HG03280 (cell line): ENCODE results near the gene STARD13.

Experiments used
- ATAC-seq: cut with Tn5 transposase; IDR thresholded peaks from one replicate; pipeline ENCODE4 v1.9.1; 2021; ENCODE audit warnings: mild to moderate bottlenecking, moderate library complexity; ENCODE audit not compliant: unreplicated experiment

Gene STARD13

DNA sequence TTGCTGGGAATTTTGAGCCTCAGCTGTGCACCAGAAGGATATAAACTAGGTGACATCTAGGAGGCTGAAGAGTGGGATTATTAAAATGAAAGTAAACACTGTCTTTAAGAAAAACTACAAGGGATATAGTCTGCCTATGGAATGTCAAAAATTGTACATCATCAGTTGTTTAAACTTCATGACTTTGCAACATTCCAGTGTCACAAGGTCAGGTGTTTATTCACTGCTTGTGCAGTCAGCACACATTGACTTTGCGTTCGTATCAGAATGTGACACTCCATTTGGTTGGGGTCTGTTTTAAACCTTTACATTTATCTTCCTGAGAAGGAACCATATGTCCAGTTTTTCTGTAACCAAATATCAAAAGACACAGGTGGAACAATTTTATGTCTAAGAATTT lies 183.7 kb downstream of the STARD13 start:
- no peak for ATAC-seq

DNA sequence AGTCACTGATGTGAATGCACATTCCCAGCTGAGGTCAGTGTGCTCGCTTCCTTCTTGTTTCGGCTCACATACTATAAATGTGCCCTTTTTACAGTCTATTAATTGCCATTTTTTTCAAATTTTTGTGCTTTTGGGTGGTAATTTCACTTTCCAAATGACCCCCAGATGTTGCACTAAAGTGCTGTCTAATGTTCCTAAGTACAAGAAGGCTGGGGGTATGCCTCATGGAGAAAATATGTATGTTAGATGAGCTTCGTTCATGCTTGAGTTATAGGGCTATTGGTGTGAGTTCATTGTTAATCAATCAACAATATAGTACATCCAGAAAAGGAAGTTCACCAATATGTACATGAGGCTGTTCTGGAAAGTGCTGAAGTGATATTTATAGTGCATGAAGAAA lies 184.7 kb downstream of the STARD13 start:
- ATAC-seq, result no peak

DNA sequence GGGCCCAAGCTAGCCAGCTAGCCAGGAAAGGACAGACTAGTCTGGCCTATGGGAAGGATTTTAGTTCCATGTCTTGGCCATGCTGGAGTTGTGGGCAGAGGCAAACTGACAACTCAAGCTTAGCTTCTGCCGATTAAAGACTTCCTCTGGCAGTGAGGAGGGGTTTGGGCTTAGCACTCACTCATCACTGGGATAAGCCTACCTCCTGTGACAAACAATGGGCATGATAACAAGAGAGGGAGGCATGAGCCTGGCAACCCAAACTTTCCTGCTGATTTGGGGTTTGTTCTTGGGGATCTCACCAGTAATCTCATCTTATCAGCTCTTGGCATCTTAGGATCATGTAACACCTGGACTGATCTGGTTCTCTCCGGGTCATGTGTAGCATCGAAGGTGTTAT lies 185.7 kb downstream of the STARD13 start:
- ATAC-seq, result no peak

DNA sequence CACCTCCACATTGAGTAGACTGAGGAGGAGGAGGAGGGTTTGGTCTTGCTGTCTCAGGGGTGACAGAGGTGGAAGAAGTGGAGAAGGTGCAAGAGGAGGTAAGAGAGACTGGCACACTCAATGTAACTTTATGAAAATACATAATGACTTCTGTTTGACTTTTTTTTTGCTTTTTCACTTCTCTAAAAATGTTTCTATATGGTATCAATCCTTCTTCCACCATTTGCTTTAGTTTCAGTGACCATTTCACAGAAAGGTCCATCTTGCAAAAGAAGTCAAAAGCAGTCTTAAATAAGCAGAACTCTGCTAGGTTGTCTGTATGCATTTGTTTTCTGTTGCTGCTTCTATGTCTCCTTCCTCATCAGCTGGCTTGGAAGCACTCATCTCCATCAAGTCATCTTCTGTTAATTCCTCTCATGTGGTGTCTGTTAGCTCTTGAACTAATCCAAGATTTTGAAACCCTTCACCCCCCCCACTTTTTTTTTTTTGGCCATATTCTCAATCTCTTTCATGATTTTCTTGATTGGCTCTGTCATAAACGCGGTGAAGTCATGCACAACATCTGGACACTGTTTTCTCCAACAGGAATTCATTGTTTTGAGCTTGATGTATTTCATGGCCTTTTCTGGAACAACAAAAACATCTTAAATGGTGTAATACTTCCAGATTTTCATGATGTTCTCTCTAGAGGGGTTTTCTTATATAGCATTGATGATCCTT lies 188.5 kb downstream of the STARD13 start:
- no peak for ATAC-seq

DNA sequence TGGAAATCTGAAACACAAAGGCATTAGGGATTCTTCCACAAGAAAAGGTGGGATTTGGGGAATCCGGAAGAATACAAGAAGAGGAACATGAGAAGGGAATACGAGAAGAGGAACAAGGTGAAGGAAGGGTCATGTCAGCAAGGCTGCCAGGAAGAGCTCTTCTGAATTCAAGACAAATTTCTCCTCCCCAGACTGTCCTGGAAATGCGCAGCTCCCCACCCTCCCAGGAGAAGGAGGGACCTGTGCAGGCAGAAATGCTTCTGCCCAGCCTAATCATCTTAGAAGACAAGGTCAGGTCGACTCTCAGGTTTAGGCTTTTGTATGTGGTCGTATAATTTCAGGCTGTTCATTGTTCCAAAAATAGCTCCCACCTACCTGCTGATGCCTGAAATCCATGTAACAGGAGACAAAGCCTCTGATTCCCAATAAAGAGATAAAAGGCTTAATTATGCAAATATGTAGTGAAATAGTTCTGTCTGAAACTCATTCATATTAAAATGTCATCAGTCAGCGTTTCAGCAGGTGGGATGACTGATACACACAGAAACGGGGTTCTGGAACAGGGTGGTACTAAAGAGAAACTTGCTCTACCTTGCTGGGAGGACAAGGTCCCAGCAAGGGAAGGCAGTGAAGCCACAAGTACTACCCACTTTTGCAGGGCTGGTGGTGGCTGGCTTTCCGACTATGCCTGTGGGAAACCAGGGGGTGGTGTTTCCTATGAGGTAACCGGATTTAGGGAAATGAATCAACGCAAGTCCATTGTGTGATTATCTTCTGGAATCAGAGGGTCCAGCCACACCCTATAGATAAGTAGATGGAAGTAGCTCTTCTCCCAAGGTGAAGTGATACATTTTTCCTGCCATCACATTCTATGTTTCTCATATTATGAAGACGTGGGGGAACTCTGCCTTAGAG lies 193.2 kb downstream of the STARD13 start:
- no peak for ATAC-seq

DNA sequence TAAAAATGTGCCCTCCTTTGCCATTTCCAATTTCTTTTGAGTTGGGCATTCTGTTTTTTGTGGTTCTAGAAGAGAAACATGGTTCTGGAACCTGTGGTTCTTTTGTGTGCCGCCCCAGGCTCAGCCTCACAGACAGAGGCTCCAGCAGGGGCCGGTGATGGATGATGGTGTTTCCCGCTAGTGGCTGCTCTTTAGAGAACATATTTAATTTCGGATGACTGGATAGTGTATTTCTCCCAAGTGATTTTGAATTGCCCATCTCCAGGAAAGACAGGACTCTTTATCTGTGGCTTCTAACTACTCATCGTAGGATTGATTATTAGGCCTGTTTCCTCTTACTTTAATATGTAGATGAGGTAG lies 194.2 kb downstream of the STARD13 start:
- no peak for ATAC-seq

DNA sequence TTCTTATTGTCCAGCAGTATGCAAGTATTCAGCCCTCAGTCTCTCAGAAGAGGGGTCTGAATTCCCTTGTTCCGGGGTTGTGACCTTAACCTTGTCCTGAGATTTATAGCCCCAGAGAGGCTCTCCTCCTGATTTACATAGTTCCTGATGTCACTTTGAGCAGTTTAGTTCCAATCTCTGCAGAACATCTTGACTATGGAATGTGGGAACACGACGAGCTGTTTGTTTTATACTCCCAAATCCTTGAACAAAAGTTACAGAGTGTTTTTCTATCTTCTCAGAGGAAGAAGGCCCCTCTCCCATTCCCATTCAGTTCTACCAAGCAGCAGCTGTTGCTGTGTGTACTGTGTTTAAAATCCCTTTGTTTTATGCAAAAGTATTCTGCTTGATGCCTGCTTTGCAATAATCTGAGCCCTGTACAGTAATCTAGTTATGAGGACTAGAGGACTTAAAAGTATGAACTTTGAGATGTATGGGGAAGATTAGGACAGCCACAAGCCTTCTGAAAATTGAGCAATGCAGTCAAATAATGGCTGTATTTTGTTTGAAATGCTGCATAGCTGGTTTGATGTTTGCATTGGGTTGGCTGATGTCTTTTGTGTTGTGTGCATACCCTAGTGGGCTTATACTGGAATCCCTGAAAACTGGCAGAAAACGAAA lies 194.7 kb downstream of the STARD13 start:
- no peak for ATAC-seq

DNA sequence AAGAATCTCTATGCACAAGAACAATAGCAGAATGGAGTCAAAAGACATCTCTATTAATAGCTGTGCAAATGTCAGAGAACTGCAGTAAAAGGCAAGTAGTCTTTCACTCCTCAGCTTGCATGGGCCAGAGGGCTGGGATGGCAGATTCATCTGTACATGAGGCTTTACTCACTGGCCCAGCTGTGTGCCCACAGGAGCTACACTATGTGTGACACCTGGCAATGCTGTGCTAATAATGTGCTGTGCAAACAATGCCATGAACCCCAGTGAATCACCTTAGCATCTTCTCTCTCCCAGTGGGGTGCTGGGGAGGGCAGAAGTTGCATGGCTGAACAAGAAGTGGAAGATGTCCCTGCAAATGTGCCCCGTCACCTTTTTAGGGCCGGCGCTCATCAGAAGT lies 196.2 kb downstream of the STARD13 start:
- no peak for ATAC-seq

DNA sequence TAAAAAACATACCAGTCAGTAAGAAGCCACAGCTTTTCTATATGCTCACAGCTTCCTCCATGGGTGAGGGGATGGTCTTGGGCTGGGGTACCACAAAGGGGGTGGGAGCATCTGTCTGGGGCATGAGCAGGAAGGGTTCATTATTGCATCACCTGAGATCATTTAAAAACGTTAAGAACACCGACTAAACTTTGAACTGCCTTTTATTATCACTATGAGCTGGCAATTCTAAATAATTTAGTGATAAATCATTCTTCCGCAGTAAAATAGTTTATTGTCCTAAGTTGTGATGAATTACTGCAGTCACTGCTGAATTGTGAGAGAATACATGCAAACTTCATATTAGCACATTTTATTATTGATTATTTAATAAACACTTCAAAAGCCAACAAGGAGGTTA lies 197.8 kb downstream of the STARD13 start:
- no peak for ATAC-seq

DNA sequence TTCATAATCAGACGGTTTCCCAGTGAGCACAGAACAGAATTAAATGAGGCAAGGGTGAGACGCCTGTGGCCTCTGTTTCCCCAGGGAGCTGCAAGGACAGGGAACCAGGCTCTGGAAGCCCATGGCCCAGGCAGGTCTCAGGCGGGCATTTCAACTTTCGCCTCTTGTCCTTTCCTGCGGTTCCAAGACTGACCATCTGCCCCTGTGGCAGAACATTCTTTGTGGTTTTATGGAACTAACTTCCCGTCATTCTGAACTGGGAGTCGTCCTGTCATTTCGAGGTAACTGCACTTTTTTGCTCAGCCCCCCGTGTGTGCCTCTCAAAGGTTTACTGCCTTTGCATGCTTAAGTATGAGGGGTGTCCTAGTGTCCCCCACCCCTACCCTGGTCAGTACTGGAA lies 198.5 kb downstream of the STARD13 start:
- ATAC-seq, result no peak

DNA sequence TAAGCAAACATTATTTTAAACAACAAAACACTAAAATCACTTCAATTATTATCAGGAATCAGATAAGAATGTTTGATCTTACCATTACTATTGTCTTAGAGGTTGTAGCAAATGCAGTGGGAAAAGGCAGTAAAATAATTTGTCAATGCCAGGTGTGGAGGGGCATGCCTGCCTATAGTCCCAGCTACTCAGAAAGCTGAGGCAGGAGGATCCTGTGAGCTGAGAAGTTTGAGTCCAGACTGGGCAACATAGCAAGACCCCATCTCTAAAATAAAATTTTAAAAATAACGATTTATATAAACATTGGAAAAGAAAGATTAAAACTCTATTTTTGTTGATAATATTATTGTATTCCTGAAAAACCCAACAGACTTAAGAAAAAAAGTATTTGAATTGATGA lies 202.5 kb downstream of the STARD13 start:
- ATAC-seq, result no peak

DNA sequence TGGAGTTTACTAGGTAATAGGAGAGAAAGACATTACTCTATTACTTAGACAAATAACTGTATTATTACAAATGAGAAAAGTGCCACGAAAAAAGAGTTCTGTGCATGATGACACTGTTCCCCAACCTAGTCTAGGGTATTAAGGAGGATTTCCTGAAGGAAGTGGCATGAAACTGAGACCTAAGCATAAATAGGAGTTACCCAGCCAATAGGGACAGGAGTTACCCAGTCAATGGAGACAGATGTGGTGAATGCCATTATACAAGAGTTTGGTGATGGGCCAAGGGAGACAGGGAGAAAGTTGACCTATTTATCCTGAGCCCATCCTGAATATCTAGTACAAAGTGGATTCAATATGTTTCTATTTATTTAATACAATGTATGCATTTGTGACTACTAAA lies 203.9 kb downstream of the STARD13 start:
- ATAC-seq, result no peak

DNA sequence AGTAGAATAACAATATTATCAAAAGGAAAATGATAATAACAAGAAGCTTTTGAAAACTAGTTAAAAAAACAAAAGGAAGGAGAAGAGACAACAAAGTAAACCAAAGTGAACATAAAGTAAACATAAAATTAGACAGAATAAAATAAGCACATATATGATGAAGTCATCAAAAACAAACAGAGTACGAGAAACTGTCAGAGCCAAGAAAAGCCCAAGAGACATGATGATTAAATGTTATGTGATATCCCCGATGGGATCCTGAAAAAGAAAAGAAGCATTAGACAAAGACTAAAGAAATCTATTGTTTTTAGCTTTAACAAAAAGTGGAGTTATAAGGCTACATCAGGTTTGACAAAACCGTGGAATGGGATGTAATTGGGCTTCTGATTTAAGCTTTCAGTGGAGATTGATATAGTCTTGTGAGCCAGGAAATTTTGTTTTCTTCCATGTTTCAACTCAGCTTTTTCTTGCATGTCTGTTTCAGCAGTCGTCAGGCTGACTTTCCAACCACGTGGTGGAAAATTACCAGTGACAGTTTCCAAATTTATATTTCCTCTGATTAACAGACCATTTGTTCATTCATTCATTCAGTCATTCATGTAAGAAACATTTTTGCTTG lies 204.5 kb downstream of the STARD13 start:
- ATAC-seq, result no peak

DNA sequence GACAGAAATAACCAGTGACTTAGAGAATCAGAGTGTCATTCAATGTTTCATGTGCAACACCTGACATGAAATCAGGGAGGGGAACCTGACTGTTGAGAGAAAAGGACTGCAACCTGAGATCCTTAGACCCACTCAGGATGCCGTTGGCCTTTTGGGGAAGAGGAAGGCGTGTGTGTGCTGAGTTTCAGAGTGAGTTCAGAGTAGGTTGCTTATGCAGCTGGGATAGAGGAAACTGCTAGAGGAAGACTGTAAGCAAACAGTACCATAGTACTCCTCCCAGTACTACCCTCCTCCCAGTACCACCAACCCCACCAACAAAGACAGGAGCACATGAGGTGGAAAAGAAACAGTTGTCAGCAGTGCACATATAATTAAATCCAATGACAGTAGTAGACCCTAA lies 205.6 kb downstream of the STARD13 start:
- ATAC-seq, result no peak

DNA sequence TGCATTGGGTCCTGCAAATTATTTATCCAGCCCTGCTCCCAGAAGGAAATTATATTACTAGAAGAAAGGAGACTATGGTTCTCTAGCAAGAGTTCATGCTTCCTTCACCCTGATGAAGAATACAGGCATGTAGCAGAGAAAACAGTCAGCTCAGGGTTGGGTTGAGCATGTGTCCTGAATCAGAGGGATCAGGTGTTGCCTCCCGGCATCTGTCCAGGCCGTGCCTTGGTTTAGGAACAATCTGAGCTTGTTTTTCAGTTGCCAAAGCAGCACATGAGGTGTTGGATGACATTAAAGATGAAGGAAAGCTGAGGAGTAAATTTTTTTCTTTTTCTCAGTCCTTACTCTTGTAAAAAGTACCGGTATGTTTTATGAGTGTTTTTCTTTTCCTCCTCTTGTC lies 207.3 kb downstream of the STARD13 start:
- no peak for ATAC-seq

DNA sequence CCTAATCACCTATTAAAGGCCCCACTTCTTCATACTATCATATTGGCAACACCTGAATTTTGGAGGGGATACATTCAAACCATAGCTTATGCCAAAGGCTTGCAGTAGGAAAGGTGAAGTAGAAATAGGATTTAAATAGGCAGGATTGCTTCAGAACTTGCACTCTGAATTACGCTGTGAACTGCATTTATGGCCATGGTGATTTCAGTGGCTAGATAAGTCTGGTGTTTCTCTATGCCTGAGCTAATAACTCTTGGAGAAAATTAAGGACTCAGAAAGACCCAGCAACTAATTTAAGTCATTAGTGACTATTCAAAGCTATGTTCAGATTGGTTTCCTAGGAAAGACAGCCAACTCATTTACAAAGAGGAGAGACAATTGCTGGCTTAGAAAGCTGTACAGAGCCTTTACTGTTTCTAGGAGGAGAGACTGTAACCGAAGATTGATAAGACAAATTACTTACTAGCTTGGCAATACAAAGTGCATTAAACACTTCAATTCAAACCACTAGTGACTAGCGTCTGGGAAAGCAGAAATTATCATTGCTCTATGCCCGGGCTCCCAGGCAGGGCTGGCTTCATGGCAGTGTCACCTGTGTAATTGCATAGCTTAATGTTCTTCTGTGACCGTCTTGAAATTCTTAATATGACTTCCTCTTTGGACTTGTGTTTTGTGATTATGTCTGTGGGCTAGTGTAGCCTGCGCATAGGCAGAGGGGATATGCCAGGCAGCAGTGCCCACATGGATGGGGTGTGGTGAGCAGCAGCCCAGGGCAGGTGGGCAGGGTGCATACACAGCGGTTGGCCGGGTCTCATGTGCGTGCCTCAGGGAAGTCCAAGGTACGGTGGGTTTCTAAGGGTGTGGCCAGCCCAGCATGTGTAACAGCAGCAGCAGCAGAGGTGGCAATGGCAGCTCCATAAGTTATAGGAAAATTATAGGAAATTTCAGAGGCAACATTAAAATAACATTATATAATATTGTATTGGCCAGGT lies 209.3 kb downstream of the STARD13 start:
- ATAC-seq, result no peak

DNA sequence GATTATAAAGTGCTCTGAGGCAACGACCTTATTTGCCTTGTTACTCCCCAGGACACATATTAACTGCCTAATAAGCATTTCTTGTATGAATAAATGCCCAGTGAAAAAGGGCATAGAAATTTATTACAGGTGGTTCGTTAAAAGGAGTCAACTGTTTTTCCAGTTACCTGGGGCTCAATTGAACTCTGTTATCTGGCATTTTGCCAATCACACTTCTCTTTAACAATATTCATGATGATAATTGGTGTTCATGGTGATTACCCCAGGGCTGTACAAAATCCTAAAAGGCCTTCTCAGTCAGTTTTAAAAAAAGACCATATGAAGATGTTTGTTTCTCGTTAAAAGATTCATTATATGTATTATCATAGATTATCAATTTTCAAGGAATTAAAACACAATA lies 212.2 kb downstream of the STARD13 start:
- ATAC-seq, result no peak

DNA sequence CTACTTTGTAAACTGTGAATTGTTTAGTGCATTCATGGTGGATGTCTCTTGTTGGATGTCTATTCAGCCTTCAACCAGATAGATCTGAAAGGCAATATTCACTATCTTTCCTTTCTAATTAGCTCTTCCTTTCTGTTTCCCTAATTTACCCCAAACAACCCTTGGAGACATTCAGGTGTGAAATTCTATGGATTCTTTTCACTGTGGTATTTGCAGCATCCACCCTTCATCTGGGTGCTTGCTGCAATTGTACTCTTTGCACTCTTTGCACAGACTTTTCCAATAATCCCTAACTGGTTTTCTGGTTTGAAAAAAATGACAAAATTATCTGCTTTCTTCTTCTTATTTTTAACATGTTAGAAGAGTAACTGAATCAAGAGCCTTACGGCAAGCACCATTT lies 212.8 kb downstream of the STARD13 start:
- ATAC-seq, result no peak

DNA sequence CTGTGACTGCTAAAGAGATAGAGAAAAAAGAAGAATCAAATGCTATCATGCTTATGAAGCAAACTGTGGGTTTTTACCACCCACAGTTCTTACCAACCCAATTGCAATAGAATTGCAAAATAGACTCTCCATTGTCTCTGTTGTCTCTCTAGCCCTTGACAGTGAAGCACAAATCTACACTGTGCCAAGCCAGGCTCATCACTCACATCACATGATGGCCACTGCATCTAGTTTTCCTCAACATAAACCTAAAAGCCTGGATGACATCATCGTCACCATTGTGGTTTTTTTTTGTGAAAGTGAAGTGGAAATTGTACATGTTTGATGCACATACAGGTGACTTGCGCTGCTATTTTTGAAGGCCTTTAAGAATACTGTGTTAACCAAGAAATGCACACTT lies 213.3 kb downstream of the STARD13 start:
- no peak for ATAC-seq

DNA sequence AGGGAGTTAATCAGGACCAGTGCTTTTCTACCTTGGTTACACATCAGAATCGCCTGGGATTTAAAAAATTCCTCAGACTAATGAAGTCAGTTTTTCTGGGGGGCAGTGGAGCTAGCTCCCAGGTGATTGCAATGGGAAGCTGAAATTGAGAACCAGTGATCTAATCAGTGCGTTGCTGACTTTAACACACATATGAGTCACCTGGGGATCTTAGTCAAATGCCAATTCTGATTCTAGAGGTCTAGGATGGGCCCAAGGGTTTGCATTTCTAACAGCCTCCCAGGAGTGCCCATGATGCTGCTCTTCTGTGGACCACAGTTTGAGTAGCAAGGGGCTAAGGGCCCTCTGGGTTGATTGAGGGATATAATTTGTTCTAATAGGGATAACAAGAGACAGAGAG lies 214.8 kb downstream of the STARD13 start:
- ATAC-seq, result no peak
